Cardiac septum (tissue), 1 donor: Measurements from ENCODE around the gene MMD. TPM values are rescaled to one million over a fixed set of nuclear protein-coding genes. Genes with fewer than 3 reads are reported as not detected.
"Not testable (repeated sequence)": the region's sequence is repeated elsewhere in the genome, so short reads cannot be mapped to it uniquely, and the experiment has no call there.

Source experiments
- DNase-seq: peaks from one replicate; pipeline ENCODE4 v3.0.0-alpha.2; 2020; ENCODE audit warnings: low spot score
- intact Hi-C: fragments of 100-400 bp; cut with DNase I; formaldehyde crosslinking; loops from one replicate; pipeline ENCODE4 v1.14.0; 2022
- total RNA-seq: library from RNA; stranded (reverse); fragmentation: NEBNext Ultra II Directional; extraction: Animal tissue kit (Norgen Biotek cat#: 25700); gene quantifications from one replicate; pipeline ENCODE4 v1.2.1, GENCODE V29; 2021
- donor health status: DM: no; HTN: no; CAD: no.

The MMD gene
- total RNA-seq, 1 donor from 2014 or later, result 12.6 TPM

GRCh38 chr17:55424893-55425540 is 3.4 kb upstream of the MMD start:
- no peak for DNase-seq
- intact Hi-C loops, result loop anchor here (10.0 kb wide), 1 partner anchor 300 kb away; the partner anchor contains the start of gene TMEM100

- DNase-seq, result no peak
- intact Hi-C loops, result loop anchor here (10.0 kb wide), 1 partner anchor 301 kb away; the partner anchor contains the start of gene TMEM100
These were observed 1.9 kb upstream of the MMD start for GRCh38 chr17:55423535-55423934.

- intact Hi-C loops, result loop anchor here (10.0 kb wide), 1 partner anchor 302 kb away; the partner anchor contains the start of gene TMEM100
These were observed 1.2 kb upstream of the MMD start for GRCh38 chr17:55422828-55423164.

GRCh38 chr17:55420776-55421178 is 858 bp downstream of the MMD start:
- peak; percentile 90 for DNase-seq
- intact Hi-C loops, result loop anchor here (10.0 kb wide), 1 partner anchor 304 kb away; the partner anchor contains the start of gene TMEM100

More at GRCh38 chr17:55422828-55423164, 1.2 kb upstream of the MMD start:
- DNase-seq, result not testable (repeated sequence)

GRCh38 chr17:55420067-55420775 is 1.4 kb downstream of the MMD start:
- intact Hi-C loops, result loop anchor here (10.0 kb wide), 1 partner anchor 305 kb away; the partner anchor contains the start of gene TMEM100
- DNase-seq, result no peak

GRCh38 chr17:55418369-55419268 is 3.0 kb downstream of the MMD start:
- intact Hi-C loops, result loop anchor here (10.0 kb wide), 1 partner anchor 96 kb away; the partner anchor contains the start of gene SMIM36
- no peak for DNase-seq

GRCh38 chr17:55417411-55418268 is 4.0 kb downstream of the MMD start:
- no peak for DNase-seq
- intact Hi-C loops, result loop anchor here (10.0 kb wide), 1 partner anchor 97 kb away; the partner anchor contains the start of gene SMIM36

GRCh38 chr17:55416470-55417052 is 5.1 kb downstream of the MMD start:
- intact Hi-C loops, result loop anchor here (10.0 kb wide), 1 partner anchor 98 kb away; the partner anchor contains the start of gene SMIM36
- DNase-seq, result no peak

GRCh38 chr17:55416000-55416399 is 5.6 kb downstream of the MMD start:
- intact Hi-C loops, result loop anchor here (10.0 kb wide), 1 partner anchor 99 kb away; the partner anchor contains the start of gene SMIM36
- no peak for DNase-seq

- no peak for DNase-seq
- intact Hi-C loops, result loop anchor here (10.0 kb wide), 1 partner anchor 100 kb away; the partner anchor contains the start of gene SMIM36
These were observed 6.7 kb downstream of the MMD start for GRCh38 chr17:55414983-55415382.

- no peak for DNase-seq
- intact Hi-C loops, result loop anchor here (10.0 kb wide), 1 partner anchor 101 kb away; the partner anchor contains the start of gene SMIM36
These were observed 7.7 kb downstream of the MMD start for GRCh38 chr17:55413825-55414489.

GRCh38 chr17:55411463-55411855 is 10.2 kb downstream of the MMD start:
- intact Hi-C loops, result loop anchor here (10.0 kb wide), 1 partner anchor 103 kb away; the partner anchor contains the start of gene SMIM36

GRCh38 chr17:55410722-55411462 is 10.7 kb downstream of the MMD start:
- intact Hi-C loops, result loop anchor here (10.0 kb wide), 1 partner anchor 104 kb away; the partner anchor contains the start of gene SMIM36
- no peak for DNase-seq

More at GRCh38 chr17:55411463-55411855, 10.2 kb downstream of the MMD start:
- DNase-seq, result no peak

- intact Hi-C loops, result no loop called here
- no peak for DNase-seq
These were observed 12.4 kb downstream of the MMD start for GRCh38 chr17:55409030-55409800.

GRCh38 chr17:55407641-55408566 is 13.7 kb downstream of the MMD start:
- intact Hi-C loops, result no loop called here
- DNase-seq, result no peak
